ENCODE results near the gene STAG2.

DNA sequence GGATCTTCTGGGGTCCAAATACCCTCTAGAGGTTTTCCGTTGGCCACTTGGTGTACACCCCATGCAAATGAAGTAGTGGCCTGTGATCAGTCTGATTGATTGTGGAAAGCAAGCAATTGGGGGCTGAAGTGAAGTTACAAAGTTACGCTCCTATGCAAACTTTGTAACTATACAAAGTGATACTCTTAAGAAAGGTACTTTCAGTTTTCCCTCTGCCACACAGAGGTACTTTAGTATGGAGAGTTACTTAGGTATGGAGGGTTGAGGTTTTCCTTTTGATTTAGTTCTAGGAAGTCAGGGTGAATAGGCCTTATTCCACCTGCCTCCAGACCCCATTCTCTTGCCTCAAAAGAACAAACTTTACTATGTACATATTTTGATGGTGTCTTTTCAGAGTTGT, 28.7 kb downstream of the STAG2 start:
- TF ChIP-seq, protein P1, sequence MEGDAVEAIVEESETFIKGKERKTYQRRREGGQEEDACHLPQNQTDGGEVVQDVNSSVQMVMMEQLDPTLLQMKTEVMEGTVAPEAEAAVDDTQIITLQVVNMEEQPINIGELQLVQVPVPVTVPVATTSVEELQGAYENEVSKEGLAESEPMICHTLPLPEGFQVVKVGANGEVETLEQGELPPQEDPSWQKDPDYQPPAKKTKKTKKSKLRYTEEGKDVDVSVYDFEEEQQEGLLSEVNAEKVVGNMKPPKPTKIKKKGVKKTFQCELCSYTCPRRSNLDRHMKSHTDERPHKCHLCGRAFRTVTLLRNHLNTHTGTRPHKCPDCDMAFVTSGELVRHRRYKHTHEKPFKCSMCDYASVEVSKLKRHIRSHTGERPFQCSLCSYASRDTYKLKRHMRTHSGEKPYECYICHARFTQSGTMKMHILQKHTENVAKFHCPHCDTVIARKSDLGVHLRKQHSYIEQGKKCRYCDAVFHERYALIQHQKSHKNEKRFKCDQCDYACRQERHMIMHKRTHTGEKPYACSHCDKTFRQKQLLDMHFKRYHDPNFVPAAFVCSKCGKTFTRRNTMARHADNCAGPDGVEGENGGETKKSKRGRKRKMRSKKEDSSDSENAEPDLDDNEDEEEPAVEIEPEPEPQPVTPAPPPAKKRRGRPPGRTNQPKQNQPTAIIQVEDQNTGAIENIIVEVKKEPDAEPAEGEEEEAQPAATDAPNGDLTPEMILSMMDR (conservative IDR thresholded peaks at IDR 0.05), result no peak
- no peak for TF ChIP-seq ZFX (IDR thresholded peaks at IDR 0.05)
